NCI-H2029 (cell line): ENCODE results near the gene STK4.
"Not testable (repeated sequence)": the region's sequence is repeated elsewhere in the genome, so short reads cannot be mapped to it uniquely, and the experiment has no call there.

Experiments used
- DNase-seq: peaks from one replicate; lab custom pipeline; 2025; lab: John Stamatoyannopoulos, UW

The STK4 gene

GRCh38 chr20:44988631-44989171 lies 22.4 kb downstream of the STK4 start:
- DNase-seq = no peak

GRCh38 chr20:44990425-44990824 lies 24.1 kb downstream of the STK4 start:
- no peak for DNase-seq

GRCh38 chr20:44990957-44991356 lies 24.6 kb downstream of the STK4 start:
- no peak for DNase-seq

GRCh38 chr20:44993343-44993742 lies 27.0 kb downstream of the STK4 start:
- no peak for DNase-seq

- DNase-seq = no peak
These were observed 30.9 kb downstream of the STK4 start for GRCh38 chr20:44997171-44997570.

GRCh38 chr20:44997668-44998067 lies 31.4 kb downstream of the STK4 start:
- no peak for DNase-seq

GRCh38 chr20:45008521-45009049 lies 42.3 kb downstream of the STK4 start:
- no peak for DNase-seq

- DNase-seq = no peak
These were observed 44.1 kb downstream of the STK4 start for GRCh38 chr20:45010399-45010828.

- peak; percentile 56 for DNase-seq
These were observed 44.8 kb downstream of the STK4 start for GRCh38 chr20:45011108-45011526.

GRCh38 chr20:45012682-45013302 lies 46.5 kb downstream of the STK4 start:
- DNase-seq = no peak

GRCh38 chr20:45014131-45014530 lies 47.8 kb downstream of the STK4 start:
- not testable (repeated sequence) for DNase-seq

- no peak for DNase-seq
These were observed 48.5 kb downstream of the STK4 start for GRCh38 chr20:45014671-45015415.

GRCh38 chr20:45016089-45016671 lies 49.9 kb downstream of the STK4 start:
- no peak for DNase-seq

- no peak for DNase-seq
These were observed 51.0 kb downstream of the STK4 start for GRCh38 chr20:45017281-45017680.

- peak; percentile 17 for DNase-seq
These were observed 51.5 kb downstream of the STK4 start for GRCh38 chr20:45017857-45018256.

- no peak for DNase-seq
These were observed 52.9 kb downstream of the STK4 start for GRCh38 chr20:45019027-45019761.

GRCh38 chr20:45019762-45020123 lies 53.4 kb downstream of the STK4 start:
- no peak for DNase-seq

- peak; percentile 77 for DNase-seq
These were observed 54.0 kb downstream of the STK4 start for GRCh38 chr20:45020236-45020886.

GRCh38 chr20:45021631-45022030 lies 55.3 kb downstream of the STK4 start:
- DNase-seq = no peak

GRCh38 chr20:45023140-45023539 lies 56.8 kb downstream of the STK4 start:
- DNase-seq = not testable (repeated sequence)

GRCh38 chr20:45028424-45029136 lies 62.3 kb downstream of the STK4 start:
- DNase-seq = no peak
